ENCODE data around the gene SLC4A2. TPM values are rescaled to one million over a fixed set of nuclear protein-coding genes. Genes with fewer than 3 reads are reported as not detected.

SLC4A2 gene
- total RNA-seq, 1 donor from 2014 or later: 516 TPM

- no peak for DNase-seq (ENCODE audit: low read depth)
These were observed 2.1 kb downstream of the SLC4A2 start for GRCh38 chr7:151061213-151062110.

- DNase-seq (ENCODE audit: low read depth): no peak
These were observed 2.7 kb downstream of the SLC4A2 start for GRCh38 chr7:151062111-151062398.

GRCh38 chr7:151062399-151063211, 3.2 kb downstream of the SLC4A2 start:
- peak; percentile 89 for DNase-seq (ENCODE audit: low read depth)

- DNase-seq (ENCODE audit: low read depth): peak; percentile 96
These were observed 3.8 kb downstream of the SLC4A2 start for GRCh38 chr7:151063212-151063561.

GRCh38 chr7:151064454-151064853, 5.1 kb downstream of the SLC4A2 start:
- no peak for DNase-seq (ENCODE audit: low read depth)

- DNase-seq (ENCODE audit: low read depth): no peak
These were observed 5.6 kb downstream of the SLC4A2 start for GRCh38 chr7:151064993-151065392.

GRCh38 chr7:151065516-151065915, 6.1 kb downstream of the SLC4A2 start:
- DNase-seq (ENCODE audit: low read depth): no peak

GRCh38 chr7:151066273-151066974, 7.0 kb downstream of the SLC4A2 start:
- no peak for DNase-seq (ENCODE audit: low read depth)

- DNase-seq (ENCODE audit: low read depth): peak; percentile 99
These were observed 8.8 kb downstream of the SLC4A2 start for GRCh38 chr7:151068069-151068773.

GRCh38 chr7:151069841-151070573, 10.6 kb downstream of the SLC4A2 start:
- no peak for DNase-seq (ENCODE audit: low read depth)

- no peak for DNase-seq (ENCODE audit: low read depth)
These were observed 11.2 kb downstream of the SLC4A2 start for GRCh38 chr7:151070574-151070960.

GRCh38 chr7:151071032-151071866, 11.9 kb downstream of the SLC4A2 start:
- no peak for DNase-seq (ENCODE audit: low read depth)

GRCh38 chr7:151073990-151074389, 14.6 kb downstream of the SLC4A2 start:
- DNase-seq (ENCODE audit: low read depth): no peak

GRCh38 chr7:151074817-151075661, 15.7 kb downstream of the SLC4A2 start:
- DNase-seq (ENCODE audit: low read depth): no peak

- no peak for DNase-seq (ENCODE audit: low read depth)
These were observed 16.2 kb downstream of the SLC4A2 start for GRCh38 chr7:151075662-151075971.

- DNase-seq (ENCODE audit: low read depth): no peak
These were observed 16.6 kb downstream of the SLC4A2 start for GRCh38 chr7:151075978-151076426.

- DNase-seq (ENCODE audit: low read depth): peak; percentile 43
These were observed 17.7 kb downstream of the SLC4A2 start for GRCh38 chr7:151076863-151077704.

- DNase-seq (ENCODE audit: low read depth): no peak
These were observed 18.4 kb downstream of the SLC4A2 start for GRCh38 chr7:151077705-151078232.

Data from myocyte (in vitro differentiated cells).